Measurements from ENCODE around the gene TTC12. TPM values are rescaled to one million over a fixed set of nuclear protein-coding genes. Genes with fewer than 3 reads are reported as not detected.

The TTC12 gene
- total RNA-seq, 1 donor from 2014 or later, result 2.6 TPM

GRCh38 chr11:113329725-113330124 is 15.3 kb downstream of the TTC12 start:
- no peak for DNase-seq (ENCODE audit: low spot score)

- peak; percentile 96 for DNase-seq (ENCODE audit: low spot score)
These were observed 17.1 kb downstream of the TTC12 start for GRCh38 chr11:113331441-113331840.

- DNase-seq (ENCODE audit: low spot score), result peak; percentile 86
These were observed 17.6 kb downstream of the TTC12 start for GRCh38 chr11:113332023-113332422.

- no peak for DNase-seq (ENCODE audit: low spot score)
These were observed 18.4 kb downstream of the TTC12 start for GRCh38 chr11:113332638-113333329.

- DNase-seq (ENCODE audit: low spot score), result no peak
These were observed 19.8 kb downstream of the TTC12 start for GRCh38 chr11:113334183-113334582.

- no peak for DNase-seq (ENCODE audit: low spot score)
These were observed 24.3 kb downstream of the TTC12 start for GRCh38 chr11:113338730-113339129.

GRCh38 chr11:113339929-113340589 is 25.7 kb downstream of the TTC12 start:
- DNase-seq (ENCODE audit: low spot score), result peak; percentile 74

GRCh38 chr11:113341388-113342165 is 27.2 kb downstream of the TTC12 start:
- DNase-seq (ENCODE audit: low spot score), result peak; percentile 93

GRCh38 chr11:113345978-113346377 is 31.6 kb downstream of the TTC12 start:
- peak; percentile 86 for DNase-seq (ENCODE audit: low spot score)

- no peak for DNase-seq (ENCODE audit: low spot score)
These were observed 35.1 kb downstream of the TTC12 start for GRCh38 chr11:113349528-113349927.

- DNase-seq (ENCODE audit: low spot score), result no peak
These were observed 36.1 kb downstream of the TTC12 start for GRCh38 chr11:113350336-113351067.

GRCh38 chr11:113351068-113351450 is 36.7 kb downstream of the TTC12 start:
- no peak for DNase-seq (ENCODE audit: low spot score)

GRCh38 chr11:113351480-113351879 is 37.1 kb downstream of the TTC12 start:
- no peak for DNase-seq (ENCODE audit: low spot score)

GRCh38 chr11:113356203-113356602 is 41.8 kb downstream of the TTC12 start:
- no peak for DNase-seq (ENCODE audit: low spot score)

- DNase-seq (ENCODE audit: low spot score), result no peak
These were observed 49.0 kb downstream of the TTC12 start for GRCh38 chr11:113363406-113363805.

GRCh38 chr11:113363996-113364641 is 49.7 kb downstream of the TTC12 start:
- DNase-seq (ENCODE audit: low spot score), result no peak

GRCh38 chr11:113365895-113366294 is 51.5 kb downstream of the TTC12 start:
- DNase-seq (ENCODE audit: low spot score), result no peak

GRCh38 chr11:113369411-113369810 is 55.0 kb downstream of the TTC12 start:
- DNase-seq (ENCODE audit: low spot score), result no peak

- DNase-seq (ENCODE audit: low spot score), result no peak
These were observed 56.3 kb downstream of the TTC12 start for GRCh38 chr11:113370634-113371033.

- peak; percentile 64 for DNase-seq (ENCODE audit: low spot score)
These were observed 57.9 kb downstream of the TTC12 start for GRCh38 chr11:113372309-113372708.

GRCh38 chr11:113373306-113373705 is 58.9 kb downstream of the TTC12 start:
- DNase-seq (ENCODE audit: low spot score), result no peak

All from umbilical cord (tissue), 2 donors.